Activated CD8-positive, alpha-beta T cell treated with anti-CD3 and anti-CD28 coated beads for 36 hours (primary cell): ENCODE results near the gene PRR15L. TPM values are rescaled to one million over a fixed set of nuclear protein-coding genes. Genes with fewer than 3 reads are reported as not detected.
A peak's percentile ranks its signal among the peaks of the same experiment; 100 is the strongest.

Source experiments
- ATAC-seq: fragments of 200-7000 bp; cut with Tn5 transposase; one replicate; pipeline ENCODE4 v1.10.0; 2021; ENCODE audit warnings: mild to moderate bottlenecking, moderate library complexity
- CTCF ChIA-PET: fragments of 350-600 bp; sonication (Branson Sonifier 250); formaldehyde crosslinking; loops from one replicate; lab custom pipeline; 2021; ENCODE audit warnings: antibody characterized with exemption; lab: Charles Lee
- POLR2A ChIA-PET: fragments of 350-600 bp; sonication (Branson Sonifier 250); formaldehyde crosslinking; loops from one replicate; lab custom pipeline; 2021; ENCODE audit warnings: antibody characterized with exemption; lab: Charles Lee
- DNase-seq: peaks from one replicate; pipeline ENCODE4 v3.0.0-alpha.2; 2020
- H3K27ac Mint-ChIP-seq: one replicate; pipeline ENCODE4 v1.8.0; 2021; ENCODE audit warnings: mild to moderate bottlenecking, mixed read lengths
- H3K27me3 Mint-ChIP-seq: one replicate; pipeline ENCODE4 v1.8.0; 2021; ENCODE audit warnings: mixed read lengths
- H3K36me3 Mint-ChIP-seq: one replicate; pipeline ENCODE4 v1.8.0; 2021; ENCODE audit warnings: low read depth, mixed read lengths
- H3K4me1 Mint-ChIP-seq: one replicate; pipeline ENCODE4 v1.8.0; 2021; ENCODE audit warnings: low read depth, mixed read lengths
- H3K4me3 Mint-ChIP-seq: one replicate; pipeline ENCODE4 v1.8.0; 2021; ENCODE audit warnings: mild to moderate bottlenecking, moderate library complexity, mixed read lengths
- H3K9me3 Mint-ChIP-seq: one replicate; pipeline ENCODE4 v1.8.0; 2021; ENCODE audit warnings: mixed read lengths
- intact Hi-C: fragments of 100-400 bp; cut with micrococcal nuclease; formaldehyde crosslinking; loops from one replicate; pipeline ENCODE4 v1.10.0; 2022
- total RNA-seq, 2 experiments: library from RNA; stranded (reverse); gene quantifications; one replicate each; pipeline ENCODE4 v1.2.3, GENCODE V29; 2021
- TF ChIP-seq, protein P1 (sequence below): fragments of 200-600 bp; IDR thresholded peaks from one replicate; pipeline ENCODE4 v1.8.0; 2022; ENCODE audit warnings: antibody characterized with exemption, mild to moderate bottlenecking

Gene PRR15L
- total RNA-seq, 2 experiments from 2014 or later = not detected

DNA sequence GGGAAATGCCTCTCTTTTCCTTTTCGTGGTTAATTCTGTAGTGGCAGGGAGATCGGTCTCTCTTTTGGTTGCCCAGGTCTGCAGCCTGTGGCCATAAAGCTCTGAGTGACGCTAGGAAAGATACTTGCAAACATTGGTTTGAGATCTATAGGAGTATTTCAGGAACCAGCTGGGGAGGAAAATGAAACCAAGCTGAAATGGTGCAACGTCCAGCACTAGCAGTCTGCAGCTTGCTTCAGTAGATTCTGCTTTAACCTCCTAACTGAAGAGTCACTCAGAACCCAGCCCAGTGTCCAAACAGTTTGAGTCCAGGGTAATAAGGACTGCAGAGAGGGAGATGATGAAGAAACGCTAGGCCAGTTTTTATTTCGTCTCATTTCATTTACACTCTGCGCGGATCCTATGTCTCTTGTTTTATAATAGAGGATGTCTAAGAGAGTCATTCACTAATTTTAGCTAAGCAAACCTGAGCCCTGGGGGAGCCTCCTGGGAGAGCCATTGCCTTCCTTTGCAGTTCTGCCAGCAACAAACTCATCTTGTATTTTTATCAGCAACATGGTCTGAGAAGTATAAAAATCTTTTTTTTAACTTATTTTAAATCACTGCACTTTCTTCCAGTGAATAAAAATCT, 49.6 kb downstream of the PRR15L start:
- DNase-seq (no peak), ATAC-seq (no peak)
- H3K9me3 Mint-ChIP-seq = no peaks in the 10 kb centered on the region
- ChIA-PET POLR2A (interaction anchor here (1.0 kb wide), 1 partner anchor 62 kb away, joined by 4 read pairs; no protein-coding TSS in a partner anchor), CTCF (interaction anchor here (1.1 to 1.6 kb wide), 2 partner anchors 39 to 63 kb away, joined by 3 to 5 read pairs; partner anchors contain the start of gene CDK5RAP3)
- H3K27ac Mint-ChIP-seq = peak overlapping the region; percentile 39
- intact Hi-C loops = no loop called here
- peaks cover 15% of the 10 kb centered on the region for H3K36me3 Mint-ChIP-seq
- no peaks in the 10 kb centered on the region for H3K27me3 Mint-ChIP-seq
- peaks cover 22% of the 10 kb centered on the region for H3K4me1 Mint-ChIP-seq
- TF ChIP-seq, protein P1, sequence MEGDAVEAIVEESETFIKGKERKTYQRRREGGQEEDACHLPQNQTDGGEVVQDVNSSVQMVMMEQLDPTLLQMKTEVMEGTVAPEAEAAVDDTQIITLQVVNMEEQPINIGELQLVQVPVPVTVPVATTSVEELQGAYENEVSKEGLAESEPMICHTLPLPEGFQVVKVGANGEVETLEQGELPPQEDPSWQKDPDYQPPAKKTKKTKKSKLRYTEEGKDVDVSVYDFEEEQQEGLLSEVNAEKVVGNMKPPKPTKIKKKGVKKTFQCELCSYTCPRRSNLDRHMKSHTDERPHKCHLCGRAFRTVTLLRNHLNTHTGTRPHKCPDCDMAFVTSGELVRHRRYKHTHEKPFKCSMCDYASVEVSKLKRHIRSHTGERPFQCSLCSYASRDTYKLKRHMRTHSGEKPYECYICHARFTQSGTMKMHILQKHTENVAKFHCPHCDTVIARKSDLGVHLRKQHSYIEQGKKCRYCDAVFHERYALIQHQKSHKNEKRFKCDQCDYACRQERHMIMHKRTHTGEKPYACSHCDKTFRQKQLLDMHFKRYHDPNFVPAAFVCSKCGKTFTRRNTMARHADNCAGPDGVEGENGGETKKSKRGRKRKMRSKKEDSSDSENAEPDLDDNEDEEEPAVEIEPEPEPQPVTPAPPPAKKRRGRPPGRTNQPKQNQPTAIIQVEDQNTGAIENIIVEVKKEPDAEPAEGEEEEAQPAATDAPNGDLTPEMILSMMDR = no peak
- H3K4me3 Mint-ChIP-seq = no peak overlapping the region

DNA sequence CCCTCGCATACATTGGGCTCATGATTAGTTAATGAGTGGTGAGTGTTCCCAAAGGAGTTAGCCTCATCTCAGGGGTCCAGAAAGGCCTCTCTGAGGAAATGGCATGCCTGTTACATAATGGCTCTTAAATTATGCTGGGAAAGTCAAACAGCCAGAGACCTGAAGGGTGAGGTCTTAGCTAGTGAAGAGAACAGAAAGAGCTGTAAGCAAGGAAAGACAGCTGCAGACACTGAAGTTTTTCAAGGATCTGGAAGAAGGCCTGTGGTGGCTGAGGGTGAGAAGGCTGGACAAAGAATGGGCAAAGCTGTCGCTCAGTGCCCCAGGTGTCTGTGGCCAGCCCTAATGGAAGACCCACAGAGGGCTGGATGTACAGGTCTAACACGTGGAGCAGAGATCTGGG, 51.2 kb downstream of the PRR15L start:
- ATAC-seq = no peak
- Mint-ChIP-seq H3K36me3 (peaks cover 15% of the 10 kb centered on the region), H3K9me3 (no peaks in the 10 kb centered on the region), H3K27ac (no peak overlapping the region), H3K27me3 (no peaks in the 10 kb centered on the region), H3K4me3 (no peak overlapping the region), H3K4me1 (peaks cover 27% of the 10 kb centered on the region)
- POLR2A ChIA-PET = no interaction called here
- CTCF ChIA-PET = interaction anchor here (1.1 to 1.4 kb wide), 2 partner anchors 43 to 60 kb away, joined by 3 read pairs; no protein-coding TSS in a partner anchor
- DNase-seq = no peak
- TF ChIP-seq, protein P1 = no peak
- intact Hi-C loops = no loop called here

DNA sequence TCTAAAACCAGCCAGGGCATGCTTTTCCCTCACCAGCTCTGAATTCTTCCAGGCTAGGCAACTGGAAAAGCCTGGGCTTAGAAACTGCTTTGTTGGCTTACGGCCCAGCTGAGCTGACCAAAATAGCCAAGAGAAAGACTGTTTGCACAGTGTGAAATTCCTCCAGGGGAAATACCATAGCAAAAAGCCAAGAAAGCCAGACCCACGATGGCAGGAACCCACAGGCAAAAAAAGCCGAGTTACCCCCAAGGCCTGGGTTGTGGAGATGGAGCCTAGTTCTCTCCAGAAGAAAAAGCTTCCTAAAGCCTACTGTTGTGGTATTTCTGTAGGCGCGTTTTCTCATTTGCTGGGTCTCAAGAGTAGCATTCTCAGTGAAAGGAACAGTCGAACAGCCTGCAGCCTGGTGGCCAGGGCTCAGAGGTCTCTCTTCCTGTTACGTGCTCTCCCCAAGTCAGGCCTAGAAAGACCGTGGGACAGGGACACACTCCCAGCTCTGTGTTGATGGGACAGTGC, 52.4 kb downstream of the PRR15L start:
- H3K4me3 Mint-ChIP-seq = no peak overlapping the region
- H3K9me3 Mint-ChIP-seq = no peaks in the 10 kb centered on the region
- no peak for DNase-seq
- POLR2A ChIA-PET = interaction anchor here (0.6 to 1.7 kb wide), 7 partner anchors 8 to 84 kb away, joined by 3 to 9 read pairs (median 3); partner anchors contain the start of genes OSBPL7 and SP2
- no peak for ATAC-seq
- CTCF ChIA-PET = interaction anchor here (0.9 to 1.4 kb wide), 5 partner anchors 13 to 66 kb away, joined by 3 to 5 read pairs (median 3); partner anchors contain the start of gene CDK5RAP3
- H3K27ac Mint-ChIP-seq = no peak overlapping the region
- peaks cover 15% of the 10 kb centered on the region for H3K36me3 Mint-ChIP-seq
- H3K27me3 Mint-ChIP-seq = no peaks in the 10 kb centered on the region
- TF ChIP-seq, protein P1 = no peak
- intact Hi-C loops = no loop called here
- H3K4me1 Mint-ChIP-seq = peaks cover 27% of the 10 kb centered on the region

DNA sequence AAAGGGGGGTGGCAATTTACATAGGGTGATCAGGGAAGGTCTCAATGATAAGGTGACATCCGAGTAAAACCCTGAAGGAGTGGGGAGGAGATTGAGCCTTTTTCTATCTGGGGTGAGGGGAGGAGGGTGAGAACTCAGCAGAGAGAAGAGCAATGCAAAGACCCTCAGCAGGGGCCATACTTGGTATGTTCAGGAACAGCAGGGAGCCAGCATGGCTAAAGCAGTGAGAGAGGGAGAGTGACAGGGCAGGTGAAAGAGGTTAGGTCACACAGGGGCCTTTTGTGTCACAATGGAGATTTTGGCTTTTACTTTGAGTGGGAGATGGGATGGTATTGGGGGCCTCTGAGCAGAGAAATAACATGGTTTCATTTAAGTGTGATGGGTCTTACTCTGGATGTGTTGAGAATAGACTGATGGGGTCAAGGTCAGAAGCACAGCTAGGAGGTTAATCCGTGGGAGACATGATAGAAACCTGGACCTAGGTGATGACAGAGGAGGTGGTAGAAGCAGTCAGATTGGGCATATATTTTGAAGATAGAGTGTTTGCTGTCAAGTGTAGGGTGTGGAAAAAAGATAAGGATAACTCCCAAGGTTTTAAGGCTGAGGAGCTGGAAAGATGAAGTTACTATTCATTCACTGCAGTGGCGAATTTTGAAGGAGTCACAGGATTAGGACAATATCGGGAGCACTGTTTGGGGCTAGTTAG, 55.5 kb downstream of the PRR15L start:
- no peaks in the 10 kb centered on the region for H3K9me3 Mint-ChIP-seq
- ChIA-PET CTCF (interaction anchor here (1.2 to 1.8 kb wide), 3 partner anchors 10 to 61 kb away, joined by 3 to 7 read pairs (median 4); partner anchors contain the start of gene SCRN2), POLR2A (interaction anchor here (0.8 kb wide), 1 partner anchor 39 kb away, joined by 4 read pairs; the partner anchor contains the start of gene PNPO)
- intact Hi-C loops = no loop called here
- peaks cover 40% of the 10 kb centered on the region for H3K4me1 Mint-ChIP-seq
- peaks cover 6% of the 10 kb centered on the region for H3K36me3 Mint-ChIP-seq
- H3K27ac Mint-ChIP-seq = no peak overlapping the region
- no peaks in the 10 kb centered on the region for H3K27me3 Mint-ChIP-seq
- ATAC-seq = no peak
- TF ChIP-seq, protein P1 = no peak
- no peak overlapping the region for H3K4me3 Mint-ChIP-seq
- no peak for DNase-seq

Other genes starting within 250 kb of the PRR15L start
- 10 to 100 TPM; 53.0 to 56.9 TPM for gene TBX21, start 224.6 kb downstream of the PRR15L start, total RNA-seq
- 10 to 100 TPM; 18.0 to 19.8 TPM for gene OSBPL7, start 136.1 kb downstream of the PRR15L start, total RNA-seq
- 10 to 100 TPM; 66.5 to 67.0 TPM for gene MRPL10, start 126.3 kb downstream of the PRR15L start, total RNA-seq
- gene LRRC46, start 126.2 kb downstream of the PRR15L start, total RNA-seq = under 1 TPM; 0.38 to 0.67 TPM
- gene SCRN2, start 116.6 kb downstream of the PRR15L start, total RNA-seq = 10 to 100 TPM; 21.0 to 23.8 TPM
- gene SP6, start 106.7 kb downstream of the PRR15L start, total RNA-seq = under 1 TPM; 0.13 to 0.18 TPM
- gene SP2, start 61.6 kb downstream of the PRR15L start, total RNA-seq = 10 to 100 TPM; 11.5 to 13.2 TPM
- gene PNPO, start 16.3 kb downstream of the PRR15L start, total RNA-seq = 10 to 100 TPM; 41.0 to 42.7 TPM
- 100 to 1,000 TPM; 161 to 171 TPM for gene CDK5RAP3, start 13.2 kb upstream of the PRR15L start, total RNA-seq
- 1 to 10 TPM; 4.3 to 4.6 TPM for gene COPZ2, start 79.9 kb upstream of the PRR15L start, total RNA-seq
- 10 to 100 TPM; 88.3 to 90.3 TPM for gene NFE2L1, start 90.5 kb upstream of the PRR15L start, total RNA-seq
- 10 to 100 TPM; 52.3 to 53.0 TPM for gene CBX1, start 143.6 kb upstream of the PRR15L start, total RNA-seq
- 10 to 100 TPM; 27.2 to 29.5 TPM for gene SNX11, start 149.9 kb upstream of the PRR15L start, total RNA-seq